H1 (cell line): ENCODE data around the gene EMC7. TPM values are rescaled to one million over a fixed set of nuclear protein-coding genes. Genes with fewer than 3 reads are reported as not detected.

ENCODE experiments used
- CTCF ChIA-PET: fragments of 300-600 bp; sonication (Branson Sonifier 250); formaldehyde crosslinking; loops from one replicate; lab custom pipeline; 2021; ENCODE audit not compliant: partially characterized antibody; lab: Charles Lee
- POLR2A ChIA-PET: fragments of 300-600 bp; sonication (Branson Sonifier 250); formaldehyde crosslinking; loops from one replicate; lab custom pipeline; 2021; ENCODE audit warnings: inconsistent platforms; ENCODE audit not compliant: partially characterized antibody; lab: Charles Lee
- DNase-seq, 2 experiments: peaks; one replicate each; pipeline versions ENCODE4 v3.0.0 to v3.0.0-alpha.2; 2010 to 2022; ENCODE audit warnings: low spot score in 2 of 2, low read depth in 1 of 2, mixed read lengths in 1 of 2
- FAIRE-seq: peaks from 2 replicates; lab custom pipeline; 2011; peaks lifted over from hg19 to GRCh38; lab: Jason Lieb, UNC
- H2AFZ ChIP-seq: 2 replicates; pipeline ENCODE4 v1.8.1; 2012; ENCODE audit warnings: low read length, inconsistent platforms
- H2AK5ac ChIP-seq: 2 replicates; pipeline ENCODE4 v1.6.1; 2013; ENCODE audit warnings: low read depth, low read length
- H2BK120ac ChIP-seq: replicated peaks from 2 replicates; pipeline ENCODE3; 2013; ENCODE audit warnings: low read depth, low read length, inconsistent platforms
- H2BK12ac ChIP-seq: 2 replicates; pipeline ENCODE4 v1.6.1; 2013; ENCODE audit warnings: low read depth, low read length
- H2BK15ac ChIP-seq: 2 replicates; pipeline ENCODE4 v1.6.1; 2013; ENCODE audit warnings: low read length
- H2BK20ac ChIP-seq: 2 replicates; pipeline ENCODE4 v1.6.1; 2013; ENCODE audit warnings: low read length
- H2BK5ac ChIP-seq: 2 replicates; pipeline ENCODE4 v1.6.1; 2013; ENCODE audit warnings: low read depth, low read length
- H3K14ac ChIP-seq: 2 replicates; pipeline ENCODE4 v1.6.1; 2013; ENCODE audit warnings: inconsistent platforms; ENCODE audit not compliant: insufficient read length
- H3K18ac ChIP-seq: 2 replicates; pipeline ENCODE4 v1.6.1; 2013; ENCODE audit warnings: low read length; ENCODE audit errors: extremely low read depth
- H3K23ac ChIP-seq: 2 replicates; pipeline ENCODE4 v1.6.1; 2013; ENCODE audit warnings: inconsistent platforms; ENCODE audit not compliant: insufficient read length
- H3K23me2 ChIP-seq: 2 replicates; pipeline ENCODE4 v1.6.1; 2013; ENCODE audit warnings: low read depth, low read length
- H3K27ac ChIP-seq: 2 replicates; pipeline ENCODE4 v1.6.1; 2011; ENCODE audit warnings: low read depth, low read length, inconsistent platforms
- H3K27me3 ChIP-seq, 4 experiments: replicated peaks in 1 of 4; 1 replicate in 1 of 4; 2 replicates in 3 of 4; pipeline versions ENCODE4 v1.6.1 to v1.8.1; 2011 to 2013; ENCODE audit warnings: low read length in 3 of 4, mild to moderate bottlenecking in 3 of 4, inconsistent platforms in 2 of 4, mixed read lengths in 2 of 4, moderate library complexity in 1 of 4; ENCODE audit not compliant: control insufficient read depth in 3 of 4, insufficient read depth in 3 of 4; ENCODE audit errors: extremely low read depth in 1 of 4
- H3K36me3 ChIP-seq, 4 experiments: 2 replicates each; pipeline versions ENCODE4 v1.6.1 to v1.8.1; 2011 to 2013; ENCODE audit warnings: mild to moderate bottlenecking in 4 of 4, low read length in 3 of 4, moderate library complexity in 2 of 4, control low read depth in 1 of 4, inconsistent platforms in 1 of 4; ENCODE audit not compliant: insufficient read depth in 4 of 4, control insufficient read depth in 2 of 4
- H3K4ac ChIP-seq: replicated peaks from 2 replicates; pipeline ENCODE3; 2013; ENCODE audit warnings: low read length, low read depth, mixed read lengths, inconsistent platforms; ENCODE audit not compliant: insufficient read length
- H3K4me1 ChIP-seq, 4 experiments: replicated peaks in 1 of 4; 1 replicate in 1 of 4; 2 replicates in 3 of 4; pipeline versions ENCODE4 v1.6.1 to v1.8.1; 2011 to 2013; ENCODE audit warnings: low read length in 3 of 4, inconsistent platforms in 2 of 4, mixed read lengths in 1 of 4; ENCODE audit not compliant: insufficient read depth in 4 of 4, control insufficient read depth in 3 of 4
- H3K4me2 ChIP-seq, 2 experiments: 2 replicates each; pipeline versions ENCODE4 v1.6.1 to v1.8.1; 2011 to 2013; ENCODE audit warnings: low read depth in 2 of 2, low read length in 2 of 2, control low read depth in 1 of 2, inconsistent platforms in 1 of 2, mild to moderate bottlenecking in 1 of 2; ENCODE audit not compliant: insufficient read depth in 1 of 2
- H3K4me3 ChIP-seq, 4 experiments: fragments of 200-600, 300-600 bp in 1 of 4; sonication (generic), shearing (Covaris generic), sonication (Bioruptor Twin) in 1 of 4; 2 replicates each; pipeline versions ENCODE4 v1.5.1 to v1.8.1; 2011 to 2016; ENCODE audit warnings: low read length in 4 of 4, low read depth in 3 of 4, control low read depth in 2 of 4, inconsistent platforms in 2 of 4, mild to moderate bottlenecking in 2 of 4, mixed read lengths in 1 of 4, moderate library complexity in 1 of 4; ENCODE audit not compliant: insufficient read depth in 2 of 4; ENCODE audit errors: extremely low read depth in 1 of 4
- H3K56ac ChIP-seq: replicated peaks from 2 replicates; pipeline ENCODE3; 2013; ENCODE audit warnings: low read depth, mild to moderate bottlenecking, mixed read lengths, low read length, inconsistent platforms; ENCODE audit not compliant: insufficient read length
- H3K79me1 ChIP-seq: 2 replicates; pipeline ENCODE4 v1.6.1; 2013; ENCODE audit warnings: low read depth, low read length, control low read depth
- H3K79me2 ChIP-seq, 2 experiments: 2 replicates each; pipeline versions ENCODE4 v1.6.1 to v1.8.1; 2012 to 2013; ENCODE audit warnings: low read length in 2 of 2, mild to moderate bottlenecking in 2 of 2, inconsistent platforms in 1 of 2; ENCODE audit not compliant: insufficient read depth in 2 of 2, control insufficient read depth in 1 of 2
- H3K9ac ChIP-seq, 4 experiments: replicated peaks in 1 of 4; 1 replicate in 1 of 4; 2 replicates in 3 of 4; pipeline versions ENCODE4 v1.6.1 to v1.8.1; 2011 to 2013; ENCODE audit warnings: low read depth in 3 of 4, low read length in 3 of 4, control low read depth in 2 of 4, mild to moderate bottlenecking in 2 of 4, moderate library complexity in 2 of 4, inconsistent platforms in 1 of 4; ENCODE audit errors: extremely low read depth in 1 of 4
- H3K9me3 ChIP-seq, 2 experiments: 2 replicates each; pipeline versions ENCODE4 v1.6.1 to v1.8.1; 2012 to 2013; ENCODE audit warnings: mild to moderate bottlenecking in 2 of 2, moderate library complexity in 2 of 2, control low read depth in 1 of 2, inconsistent platforms in 1 of 2, low read depth in 1 of 2, low read length in 1 of 2, mixed read lengths in 1 of 2; ENCODE audit not compliant: insufficient read depth in 2 of 2
- H4K20me1 ChIP-seq, 2 experiments: replicated peaks in 1 of 2; 2 replicates each; pipeline versions ENCODE3 to v1.8.1; 2011 to 2013; ENCODE audit warnings: inconsistent platforms in 2 of 2, low read length in 2 of 2, mild to moderate bottlenecking in 1 of 2; ENCODE audit not compliant: insufficient read depth in 2 of 2, control insufficient read depth in 1 of 2
- H4K5ac ChIP-seq: 2 replicates; pipeline ENCODE4 v1.6.1; 2013; ENCODE audit warnings: low read length, low read depth, mixed read lengths, inconsistent platforms; ENCODE audit not compliant: insufficient read length
- H4K8ac ChIP-seq: 2 replicates; pipeline ENCODE4 v1.8.0; 2013; ENCODE audit warnings: mild to moderate bottlenecking, moderate library complexity, low read length, inconsistent platforms; ENCODE audit not compliant: insufficient read depth; ENCODE audit errors: extremely low read depth
- H4K91ac ChIP-seq: replicated peaks from 2 replicates; pipeline ENCODE3; 2013; ENCODE audit warnings: low read length, mixed read lengths, inconsistent platforms; ENCODE audit not compliant: insufficient read length
- CREB1 ChIP-seq: IDR thresholded peaks from 2 replicates; pipeline ENCODE4 v1.6.1; 2012; ENCODE audit warnings: inconsistent platforms
- JUND ChIP-seq: IDR thresholded peaks from 2 replicates; pipeline ENCODE4 v1.6.1; 2011; ENCODE audit warnings: mild to moderate bottlenecking, improper control_type of control experiment, low read length
- KDM1A ChIP-seq: fragments of 200-600, 300-600 bp; sonication (generic); IDR thresholded peaks from 2 replicates; pipeline ENCODE4 v1.7.1; 2016; ENCODE audit warnings: mild to moderate bottlenecking, low read length, borderline replicate concordance
- RAD21 ChIP-seq, 2 experiments: IDR thresholded peaks in 1 of 2; conservative IDR thresholded peaks in 1 of 2; 2 replicates each; pipeline ENCODE4 v1.6.1; 2011; ENCODE audit warnings: low read depth in 2 of 2, low read length in 2 of 2, improper control_type of control experiment in 1 of 2, inconsistent platforms in 1 of 2, mild to moderate bottlenecking in 1 of 2, moderate library complexity in 1 of 2
- WGBS, 2 experiments: shearing (Covaris generic) in 1 of 2; methylation state at CpG; one replicate each; pipeline versions ENCODE4 v1.1.6 to v1.1.7; 2013 to 2015; ENCODE audit warnings: low lambda C conversion rate in 2 of 2, mixed read lengths in 2 of 2, inconsistent platforms in 1 of 2, low coverage in 1 of 2, missing lambda C conversion rate in 1 of 2; ENCODE audit not compliant: insufficient replicate concordance in 2 of 2, insufficient coverage in 1 of 2, insufficient read length in 1 of 2; ENCODE audit errors: extremely low coverage in 1 of 2, missing lambda C conversion rate in 1 of 2; 5-methylcytosine and 5-hydroxymethylcytosine counted together
- polyA plus RNA-seq, 7 experiments: library from polyadenylated mRNA; depleted of rRNA in 3 of 7; stranded (reverse) in 5 of 7; unstranded in 2 of 7; fragments of >200 nt in 5 of 7; fragments of 200-250 nt in 2 of 7; gene quantifications; 1 replicate in 5 of 7; 2 replicates in 1 of 7; 4 replicates in 1 of 7; pipeline versions ENCODE4 v1.2.1 to v1.2.3, GENCODE V29; 2011 to 2013; ENCODE audit warnings: missing spikeins in 2 of 7, mixed read lengths in 2 of 7
- total RNA-seq: library from RNA; stranded (reverse); fragmentation: NEBNext Ultra II Directional; extraction: Animal tissue kit (Norgen Biotek cat#: 25700); gene quantifications from 2 replicates; pipeline ENCODE4 v1.2.1, GENCODE V29; 2021

The EMC7 gene
- total and polyA plus RNA-seq, 2 of the 8 experiments (the other 6 are each of a cell fraction or from before 2014, with no cell fraction given), result 29.0 to 39.0 TPM

GRCh38 chr15:34084086-34084485 is 17.6 kb downstream of the EMC7 start:
- H3K4me1 ChIP-seq, result no peaks in the 10 kb centered on the region
- no peak overlapping the region for H2BK15ac ChIP-seq
- no peaks in the 10 kb centered on the region for H3K23me2 ChIP-seq
- CTCF ChIA-PET, result interaction anchor here (2.2 kb wide), 1 partner anchor 125 kb away, joined by 8 read pairs; the partner anchor contains the start of gene KATNBL1
- no peak overlapping the region for H3K4me2 ChIP-seq
- no peak overlapping the region for H4K5ac ChIP-seq
- H3K4me3 ChIP-seq, result no peak overlapping the region
- H3K9ac ChIP-seq, result no peak overlapping the region
- H2BK12ac ChIP-seq, result no peak overlapping the region
- no peak overlapping the region for H2BK120ac ChIP-seq
- no peaks in the 10 kb centered on the region for H3K79me2 ChIP-seq
- no peak overlapping the region for H3K56ac ChIP-seq
- H3K27ac ChIP-seq, result no peak overlapping the region
- no peak overlapping the region for H3K18ac ChIP-seq
- H4K91ac ChIP-seq, result no peak overlapping the region
- H3K14ac ChIP-seq, result no peak overlapping the region
- H4K20me1 ChIP-seq, result no peaks in the 10 kb centered on the region
- H4K8ac ChIP-seq, result no peak overlapping the region
- H3K9me3 ChIP-seq, result no peaks in the 10 kb centered on the region
- POLR2A ChIA-PET, result interaction anchor here (0.7 kb wide), 2 partner anchors 10 to 123 kb away, joined by 3 read pairs; no protein-coding TSS in a partner anchor
- TF ChIP-seq CREB1, result no peak
- TF ChIP-seq JUND, result no peak
- no peak for TF ChIP-seq KDM1A
- no peak for TF ChIP-seq RAD21 (IDR thresholded peaks at IDR 0.05 in 1 of 2, conservative IDR thresholded peaks at IDR 0.05 in 1 of 2; ENCODE audit: low read depth in 2 of 2, low read length in 2 of 2)
- H2BK5ac ChIP-seq, result no peak overlapping the region
- peaks cover 0 to 17% (median 4%) of the 10 kb centered on the region in 4 experiments; a peak in 4 of 8 replicates for H3K36me3 ChIP-seq
- DNase-seq, result no peak
- H2BK20ac ChIP-seq, result no peak overlapping the region
- H2AFZ ChIP-seq, result no peak overlapping the region
- no peaks in the 10 kb centered on the region for H3K27me3 ChIP-seq
- no peak for FAIRE-seq
- no peak overlapping the region for H2AK5ac ChIP-seq
- H3K23ac ChIP-seq, result no peak overlapping the region
- no peak overlapping the region for H3K4ac ChIP-seq
- WGBS, 2 experiments, result 90% methylated on average over 7 of the region's 7 CpGs; no CpG with 5 or more reads in 1 of the 2 experiments
- no peaks in the 10 kb centered on the region for H3K79me1 ChIP-seq
